ENCODE results near the gene PRR5L.

The PRR5L gene

GRCh38 chr11:36405585-36406367 lies 109.7 kb downstream of the PRR5L start:
- no peak for DNase-seq

GRCh38 chr11:36407356-36407755 lies 111.3 kb downstream of the PRR5L start:
- no peak for DNase-seq

- DNase-seq = no peak
Observed at GRCh38 chr11:36408498-36409136, 112.5 kb downstream of the PRR5L start.

DNA sequence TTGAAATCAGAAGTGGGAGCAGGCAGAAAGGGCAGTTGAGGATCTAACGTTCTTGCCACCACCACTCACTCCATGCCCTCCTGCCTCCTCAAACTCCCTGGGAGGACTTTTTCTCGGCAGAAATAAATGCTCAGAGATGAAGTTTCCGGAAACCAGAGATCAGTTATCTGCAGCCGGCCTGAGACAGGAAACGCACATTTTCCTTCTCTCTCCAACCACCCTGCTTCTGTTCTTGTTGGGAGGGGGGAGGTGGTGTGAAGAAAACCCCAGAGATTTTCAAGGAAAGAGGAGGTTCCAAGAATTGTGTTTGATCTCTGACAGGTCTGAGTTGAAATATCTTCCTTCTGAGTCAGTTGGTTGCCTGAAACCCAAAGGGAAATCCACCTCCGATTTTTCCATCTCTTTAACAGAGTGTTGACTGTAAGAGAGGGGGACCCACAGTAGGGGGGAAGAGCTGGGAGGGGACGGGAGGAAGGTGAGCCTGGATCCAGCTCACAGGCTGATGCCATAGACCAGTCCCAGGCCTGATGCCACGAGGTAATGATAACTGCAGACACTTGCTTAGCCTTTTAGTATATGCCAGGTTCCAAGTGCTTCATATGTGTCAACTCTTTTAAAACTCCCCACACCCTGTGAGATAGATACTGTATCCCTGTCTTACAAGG lies 113.2 kb downstream of the PRR5L start:
- no peak for DNase-seq

GRCh38 chr11:36411202-36411640 lies 115.1 kb downstream of the PRR5L start:
- no peak for DNase-seq

- no peak for DNase-seq
Observed at GRCh38 chr11:36412781-36413383, 116.8 kb downstream of the PRR5L start.

GRCh38 chr11:36417154-36417553 lies 121.1 kb downstream of the PRR5L start:
- DNase-seq = no peak

DNA sequence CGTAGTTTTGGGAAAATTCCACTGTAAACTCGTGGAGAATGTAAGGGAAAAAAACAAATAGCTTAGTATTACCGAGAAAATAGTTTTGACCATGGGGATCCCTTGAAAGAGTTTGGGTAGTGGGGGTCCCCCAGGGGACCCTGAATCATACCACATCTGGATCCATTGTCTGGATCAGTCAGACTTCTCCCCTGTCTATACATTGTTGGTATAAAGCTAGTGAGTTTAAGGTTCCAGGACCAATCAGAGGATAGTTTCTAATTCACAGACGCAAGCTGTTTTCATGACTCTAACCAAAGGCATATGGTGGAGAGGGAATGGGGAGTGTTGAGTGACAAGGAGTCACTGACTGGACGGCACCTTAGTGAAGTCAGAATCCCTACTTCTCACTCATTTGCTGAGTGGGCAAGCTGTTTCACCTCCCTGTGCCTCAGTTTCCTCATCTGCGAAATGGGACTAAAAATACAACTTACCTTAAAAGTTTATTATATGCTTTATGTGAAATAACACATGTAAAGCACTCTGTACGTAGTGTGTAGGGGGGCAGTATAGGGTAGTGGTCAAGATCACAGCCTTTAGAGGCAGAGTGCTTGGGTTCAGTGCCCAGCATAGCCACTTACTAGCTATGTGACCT lies 123.8 kb downstream of the PRR5L start:
- DNase-seq = no peak

GRCh38 chr11:36421546-36422155 lies 125.6 kb downstream of the PRR5L start:
- no peak for DNase-seq

DNA sequence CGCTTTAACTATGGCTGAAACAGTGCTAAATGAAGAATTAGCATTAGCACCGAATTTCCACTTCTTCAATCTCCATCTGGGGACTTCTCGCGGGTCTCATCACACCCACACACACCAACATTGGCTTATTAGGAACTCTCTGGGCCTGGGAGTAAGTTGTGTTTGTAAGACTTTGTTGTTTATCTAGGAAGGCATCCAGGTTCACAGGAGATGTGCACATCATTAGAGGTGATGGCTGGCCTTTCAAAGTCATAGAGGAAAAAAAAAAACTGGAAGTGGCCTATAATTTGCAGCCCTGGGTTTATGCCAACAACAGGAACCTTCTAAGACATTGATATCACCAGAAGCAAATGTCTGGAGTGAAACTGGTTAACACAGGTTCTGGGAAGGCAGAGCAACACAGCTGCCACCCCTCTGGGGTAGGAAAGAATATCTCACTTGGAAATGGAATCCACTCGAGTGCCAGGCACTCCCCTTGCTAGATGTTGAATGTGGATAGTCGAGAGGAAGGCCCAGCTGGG lies 129.5 kb downstream of the PRR5L start:
- no peak for DNase-seq

DNA sequence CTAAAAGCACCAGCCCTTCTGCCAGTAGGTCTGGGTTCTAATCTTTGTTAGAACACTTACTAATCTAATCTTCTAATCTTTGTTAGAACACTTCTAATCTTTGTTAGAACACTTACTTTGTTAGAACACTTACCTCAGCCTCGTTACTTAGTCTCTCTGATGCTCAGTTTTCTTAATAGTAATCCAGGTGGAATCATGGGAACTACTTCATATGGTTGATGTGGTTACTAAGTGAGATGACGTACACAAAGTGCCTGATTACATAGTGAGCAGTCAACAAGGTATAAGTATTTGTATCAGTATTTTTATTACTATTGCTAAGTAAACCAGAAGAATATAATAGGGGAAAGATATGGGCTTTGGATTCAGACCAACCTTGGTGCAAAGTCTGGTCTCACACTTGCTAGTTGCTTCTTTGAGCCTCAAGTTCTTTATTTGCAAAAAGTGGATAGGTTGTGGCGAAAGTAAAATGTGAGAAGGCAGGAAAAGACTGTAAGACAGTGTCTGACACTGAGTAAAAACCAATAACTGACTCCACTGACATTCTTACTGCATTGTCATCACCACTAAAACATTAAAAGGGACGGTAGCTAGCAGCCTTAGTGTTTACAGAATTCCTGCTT lies 130.2 kb downstream of the PRR5L start:
- DNase-seq = no peak

GRCh38 chr11:36427079-36427478 lies 131.0 kb downstream of the PRR5L start:
- no peak for DNase-seq

- DNase-seq = no peak
Observed at GRCh38 chr11:36427876-36428275, 131.8 kb downstream of the PRR5L start.

- peak; percentile 21 for DNase-seq
Observed at GRCh38 chr11:36431429-36432092, 135.5 kb downstream of the PRR5L start.

GRCh38 chr11:36432093-36432469 lies 136.0 kb downstream of the PRR5L start:
- no peak for DNase-seq

GRCh38 chr11:36432738-36433137 lies 136.7 kb downstream of the PRR5L start:
- no peak for DNase-seq

- DNase-seq = no peak
Observed at GRCh38 chr11:36436064-36436463, 140.0 kb downstream of the PRR5L start.

GRCh38 chr11:36436589-36436988 lies 140.5 kb downstream of the PRR5L start:
- DNase-seq = no peak

GRCh38 chr11:36437413-36437812 lies 141.3 kb downstream of the PRR5L start:
- DNase-seq = no peak

- no peak for DNase-seq
Observed at GRCh38 chr11:36438126-36438525, 142.0 kb downstream of the PRR5L start.

DNA sequence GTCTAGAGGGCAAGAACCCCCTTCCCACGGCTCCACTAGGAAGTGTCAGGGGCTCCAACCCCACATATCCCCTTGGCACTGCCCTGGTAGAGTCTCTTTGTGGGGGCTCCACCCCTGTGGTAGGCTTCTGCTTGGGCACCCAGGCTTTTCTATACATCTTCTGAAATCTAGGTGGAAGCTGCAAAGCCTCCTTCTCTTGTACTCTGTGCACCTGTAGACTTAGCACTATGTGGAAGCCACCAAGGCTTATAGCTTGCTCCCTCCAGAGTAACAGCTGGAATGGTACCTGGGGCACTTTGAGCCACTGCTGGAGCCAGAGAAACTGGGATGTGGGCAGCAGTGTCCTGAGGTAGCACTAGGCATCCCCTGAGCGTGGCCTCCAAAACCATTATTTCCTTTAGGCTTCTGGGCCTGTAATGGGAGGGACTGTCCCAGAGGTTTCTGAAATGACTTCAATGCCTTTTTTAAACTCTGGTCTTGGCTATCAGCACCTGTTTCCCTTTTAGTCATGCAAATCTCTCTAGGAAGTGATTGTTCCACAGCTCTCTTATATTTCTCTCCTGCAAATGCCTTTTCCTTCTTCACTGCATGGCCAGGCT lies 145.6 kb downstream of the PRR5L start:
- DNase-seq = no peak
